HepG2 (cell line): ENCODE measurements around the gene SNRNP200. TPM values are rescaled to one million over a fixed set of nuclear protein-coding genes. Genes with fewer than 3 reads are reported as not detected.

Source experiments
- FOXK2 ChIP-seq: fragments of 450-650 bp; IDR thresholded peaks from 2 replicates; pipeline ENCODE4 v1.6.1; 2016
- GABPB1 ChIP-seq: IDR thresholded peaks from 2 replicates; pipeline ENCODE4 v1.6.1; 2016; ENCODE audit warnings: mild to moderate bottlenecking, missing genetic modification reagents, moderate library complexity, missing compliant biosample characterization
- KAT8 ChIP-seq: IDR thresholded peaks from 2 replicates; pipeline ENCODE4 v1.6.1; 2016; ENCODE audit warnings: missing genetic modification reagents, missing compliant biosample characterization
- KDM1A ChIP-seq: IDR thresholded peaks from 2 replicates; pipeline ENCODE4 v1.6.1; 2016; ENCODE audit warnings: missing compliant biosample characterization
- MEF2D ChIP-seq: sonication (generic); formaldehyde crosslinking; IDR thresholded peaks from 2 replicates; pipeline ENCODE4 v1.5.1; 2020; ENCODE audit warnings: mild to moderate bottlenecking, missing genetic modification reagents
- NAIF1 ChIP-seq: sonication (generic); formaldehyde crosslinking; IDR thresholded peaks from 2 replicates; pipeline ENCODE4 v1.5.0; 2020; ENCODE audit warnings: mild to moderate bottlenecking, missing genetic modification reagents, borderline replicate concordance
- NFE2L1 ChIP-seq: sonication (generic); formaldehyde crosslinking; IDR thresholded peaks from 2 replicates; pipeline ENCODE4 v1.4.0; 2020; ENCODE audit warnings: missing genetic modification reagents, mild to moderate bottlenecking, borderline replicate concordance
- POLR2A ChIP-seq, 2 experiments: IDR thresholded peaks; 2 replicates each; pipeline ENCODE4 v1.6.1; 2011; ENCODE audit warnings: low read depth in 2 of 2, low read length in 2 of 2, mild to moderate bottlenecking in 1 of 2, moderate library complexity in 1 of 2; ENCODE audit not compliant: insufficient read depth in 1 of 2
- PRMT3 ChIP-seq: sonication (generic); formaldehyde crosslinking; IDR thresholded peaks from 2 replicates; pipeline ENCODE4 v1.8.1; 2022; ENCODE audit warnings: low read depth, mild to moderate bottlenecking, moderate library complexity, missing genetic modification reagents, borderline replicate concordance
- PTBP1 ChIP-seq: fragments of 200-400 bp; formaldehyde crosslinking; IDR thresholded peaks from 2 replicates; pipeline ENCODE4 v1.6.1; 2018; ENCODE audit warnings: low read length, low read depth; ENCODE audit not compliant: poor library complexity, severe bottlenecking
- RAD21 ChIP-seq: fragments of 450-650 bp; formaldehyde crosslinking; IDR thresholded peaks from 2 replicates; pipeline ENCODE4 v1.5.0; 2020; ENCODE audit warnings: mild to moderate bottlenecking
- RARA ChIP-seq: IDR thresholded peaks from 2 replicates; pipeline ENCODE4 v1.6.1; 2016; ENCODE audit warnings: missing genetic modification reagents, missing compliant biosample characterization
- REXO4 ChIP-seq: sonication (generic); formaldehyde crosslinking; IDR thresholded peaks from 2 replicates; pipeline ENCODE4 v1.8.0; 2022; ENCODE audit warnings: missing genetic modification reagents, mild to moderate bottlenecking, borderline replicate concordance
- SP1 ChIP-seq, 2 experiments: fragments of 450-650 bp in 1 of 2; sonication (generic) in 1 of 2; formaldehyde crosslinking in 1 of 2; IDR thresholded peaks; 2 replicates each; pipeline versions ENCODE4 v1.4.0 to v1.6.1; 2016 to 2020; ENCODE audit warnings: missing genetic modification reagents in 1 of 2
- TBP ChIP-seq: sonication (generic); formaldehyde crosslinking; IDR thresholded peaks from 2 replicates; pipeline ENCODE4 v1.5.0; 2020; ENCODE audit warnings: missing genetic modification reagents
- TP53 ChIP-seq: sonication (generic); formaldehyde crosslinking; conservative IDR thresholded peaks from 2 replicates; pipeline ENCODE4 v1.4.0; 2020; ENCODE audit warnings: missing genetic modification reagents
- ZNF839 ChIP-seq: sonication (generic); formaldehyde crosslinking; IDR thresholded peaks from 2 replicates; pipeline ENCODE4 v1.4.0; 2020; ENCODE audit warnings: missing genetic modification reagents, mild to moderate bottlenecking, borderline replicate concordance
- polyA plus RNA-seq, 8 experiments: library from polyadenylated mRNA; depleted of rRNA in 3 of 8; stranded (reverse) in 7 of 8; unstranded in 1 of 8; fragments of >200 nt; fragmentation: Illumina TruSeq in 4 of 8; extraction: Trizol in 4 of 8; gene quantifications; 2 replicates each; pipeline versions ENCODE4 v1.2.1 to v1.2.3, GENCODE V29; 2011 to 2016; ENCODE audit warnings: low read depth in 4 of 8, missing spikeins in 1 of 8, mixed read lengths in 1 of 8; ENCODE audit not compliant: insufficient read depth in 1 of 8
- total RNA-seq, 5 experiments: library from RNA; depleted of rRNA; stranded (reverse); fragments of >200 nt; fragmentation: Illumina TruSeq; extraction: Trizol; gene quantifications; 2 replicates each; pipeline ENCODE4 v1.2.3, GENCODE V29; 2016; ENCODE audit warnings: low read depth in 1 of 5
- TF ChIP-seq, protein P1 (sequence below): sonication (generic); formaldehyde crosslinking; IDR thresholded peaks from 2 replicates; pipeline ENCODE4 v1.4.0; 2020; ENCODE audit warnings: missing genetic modification reagents, mild to moderate bottlenecking, borderline replicate concordance
- TF ChIP-seq, protein P2 (sequence below): sonication (generic); formaldehyde crosslinking; conservative IDR thresholded peaks from 2 replicates; pipeline ENCODE4 v1.4.0; 2020; ENCODE audit warnings: mild to moderate bottlenecking, missing genetic modification reagents, moderate library complexity
- TF ChIP-seq, protein P3 (sequence below), 2 experiments: fragments of 450-650 bp in 1 of 2; sonication (generic) in 1 of 2; formaldehyde crosslinking; IDR thresholded peaks; 2 replicates each; pipeline versions ENCODE4 v1.5.0 to v1.8.0; 2020 to 2022; ENCODE audit warnings: mild to moderate bottlenecking in 1 of 2, missing genetic modification reagents in 1 of 2
- TF ChIP-seq, protein P4 (sequence below): IDR thresholded peaks from 2 replicates; pipeline ENCODE4 v1.6.1; 2016

The SNRNP200 gene
- total and polyA plus RNA-seq, 2 of the 13 experiments (the other 11 are each of a cell fraction or from before 2014, with no cell fraction given): 99.0 to 232 TPM

DNA sequence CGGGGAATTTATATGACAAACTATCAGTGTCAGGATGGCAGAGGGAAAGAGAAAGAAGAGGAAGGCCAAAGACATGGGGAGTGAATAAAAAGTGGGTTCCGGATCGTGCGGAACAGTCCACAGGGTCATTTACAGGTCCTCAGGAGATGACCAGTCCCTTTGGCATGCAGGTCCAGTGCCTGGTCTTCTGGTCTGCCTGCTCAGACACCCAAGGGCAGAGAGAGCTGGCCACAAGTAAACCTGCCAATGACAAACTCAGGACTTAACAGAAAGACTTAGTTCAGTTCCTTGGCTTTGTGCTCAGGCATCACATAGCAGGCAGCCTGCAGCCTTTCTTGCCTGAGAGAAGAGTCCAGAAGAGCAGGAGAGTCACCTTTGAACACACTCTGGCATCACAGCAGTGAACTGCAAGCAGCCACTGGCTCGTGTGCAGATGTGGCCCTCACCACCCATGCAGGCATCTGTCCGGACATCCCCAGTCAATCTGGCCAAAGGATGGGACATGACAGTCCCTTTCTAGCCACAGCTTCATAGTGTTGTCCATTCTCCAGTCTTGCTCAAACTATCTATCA, 53.5 kb downstream of the SNRNP200 start (continued):
- TF ChIP-seq, protein P1, sequence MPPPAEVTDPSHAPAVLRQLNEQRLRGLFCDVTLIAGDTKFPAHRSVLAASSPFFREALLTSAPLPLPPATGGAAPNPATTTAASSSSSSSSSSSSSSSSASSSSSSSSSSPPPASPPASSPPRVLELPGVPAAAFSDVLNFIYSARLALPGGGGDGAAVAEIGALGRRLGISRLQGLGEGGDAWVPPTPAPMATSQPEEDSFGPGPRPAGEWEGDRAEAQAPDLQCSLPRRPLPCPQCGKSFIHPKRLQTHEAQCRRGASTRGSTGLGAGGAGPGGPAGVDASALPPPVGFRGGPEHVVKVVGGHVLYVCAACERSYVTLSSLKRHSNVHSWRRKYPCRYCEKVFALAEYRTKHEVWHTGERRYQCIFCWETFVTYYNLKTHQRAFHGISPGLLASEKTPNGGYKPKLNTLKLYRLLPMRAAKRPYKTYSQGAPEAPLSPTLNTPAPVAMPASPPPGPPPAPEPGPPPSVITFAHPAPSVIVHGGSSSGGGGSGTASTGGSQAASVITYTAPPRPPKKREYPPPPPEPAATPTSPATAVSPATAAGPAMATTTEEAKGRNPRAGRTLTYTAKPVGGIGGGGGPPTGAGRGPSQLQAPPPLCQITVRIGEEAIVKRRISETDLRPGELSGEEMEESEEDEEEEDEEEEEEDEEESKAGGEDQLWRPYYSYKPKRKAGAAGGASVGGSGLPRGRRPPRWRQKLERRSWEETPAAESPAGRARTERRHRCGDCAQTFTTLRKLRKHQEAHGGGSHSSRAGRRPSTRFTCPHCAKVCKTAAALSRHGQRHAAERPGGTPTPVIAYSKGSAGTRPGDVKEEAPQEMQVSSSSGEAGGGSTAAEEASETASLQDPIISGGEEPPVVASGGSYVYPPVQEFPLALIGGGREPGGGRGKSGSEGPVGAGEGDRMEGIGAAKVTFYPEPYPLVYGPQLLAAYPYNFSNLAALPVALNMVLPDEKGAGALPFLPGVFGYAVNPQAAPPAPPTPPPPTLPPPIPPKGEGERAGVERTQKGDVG (CRISPR knock-in tag): no peak
- TF ChIP-seq REXO4 (no peak), PRMT3 (CRISPR knock-in tag) (no peak), FOXK2 (no peak), ZNF839 (no peak), MEF2D (CRISPR knock-in tag) (0 out of 2 replicates have a peak, but pooled peaks have one; percentile 62), PTBP1 (no peak), NAIF1 (CRISPR knock-in tag) (no peak), KDM1A (no peak), GABPB1 (CRISPR knock-in tag) (peak; percentile 35; the same call in 1 of the 2 replicates), KAT8 (CRISPR knock-in tag) (peak; percentile 51), TBP (no peak), NFE2L1 (CRISPR knock-in tag) (no peak), RAD21 (CRISPR knock-in tag) (peak; percentile 52; the same call in 1 of the 2 replicates), POLR2A (IDR thresholded peaks at IDR 0.05; ENCODE audit: insufficient read depth in 1 of 2, low read depth in 2 of 2, low read length in 2 of 2) (0 out of 4 replicates have a peak, but pooled peaks of 1 of the 2 experiments have one; percentile 17), RARA (CRISPR knock-in tag) (peak; percentile 84), SP1 (IDR thresholded peaks at IDR 0.05) (no peak), SP1 (CRISPR knock-in tag; IDR thresholded peaks at IDR 0.05) (peak; percentile 65), TP53 (CRISPR knock-in tag) (no peak)
- TF ChIP-seq, protein P2, sequence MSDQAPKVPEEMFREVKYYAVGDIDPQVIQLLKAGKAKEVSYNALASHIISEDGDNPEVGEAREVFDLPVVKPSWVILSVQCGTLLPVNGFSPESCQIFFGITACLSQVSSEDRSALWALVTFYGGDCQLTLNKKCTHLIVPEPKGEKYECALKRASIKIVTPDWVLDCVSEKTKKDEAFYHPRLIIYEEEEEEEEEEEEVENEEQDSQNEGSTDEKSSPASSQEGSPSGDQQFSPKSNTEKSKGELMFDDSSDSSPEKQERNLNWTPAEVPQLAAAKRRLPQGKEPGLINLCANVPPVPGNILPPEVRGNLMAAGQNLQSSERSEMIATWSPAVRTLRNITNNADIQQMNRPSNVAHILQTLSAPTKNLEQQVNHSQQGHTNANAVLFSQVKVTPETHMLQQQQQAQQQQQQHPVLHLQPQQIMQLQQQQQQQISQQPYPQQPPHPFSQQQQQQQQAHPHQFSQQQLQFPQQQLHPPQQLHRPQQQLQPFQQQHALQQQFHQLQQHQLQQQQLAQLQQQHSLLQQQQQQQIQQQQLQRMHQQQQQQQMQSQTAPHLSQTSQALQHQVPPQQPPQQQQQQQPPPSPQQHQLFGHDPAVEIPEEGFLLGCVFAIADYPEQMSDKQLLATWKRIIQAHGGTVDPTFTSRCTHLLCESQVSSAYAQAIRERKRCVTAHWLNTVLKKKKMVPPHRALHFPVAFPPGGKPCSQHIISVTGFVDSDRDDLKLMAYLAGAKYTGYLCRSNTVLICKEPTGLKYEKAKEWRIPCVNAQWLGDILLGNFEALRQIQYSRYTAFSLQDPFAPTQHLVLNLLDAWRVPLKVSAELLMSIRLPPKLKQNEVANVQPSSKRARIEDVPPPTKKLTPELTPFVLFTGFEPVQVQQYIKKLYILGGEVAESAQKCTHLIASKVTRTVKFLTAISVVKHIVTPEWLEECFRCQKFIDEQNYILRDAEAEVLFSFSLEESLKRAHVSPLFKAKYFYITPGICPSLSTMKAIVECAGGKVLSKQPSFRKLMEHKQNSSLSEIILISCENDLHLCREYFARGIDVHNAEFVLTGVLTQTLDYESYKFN (CRISPR knock-in tag): peak; percentile 35; the same call in 1 of the 2 replicates
- TF ChIP-seq, protein P3, sequence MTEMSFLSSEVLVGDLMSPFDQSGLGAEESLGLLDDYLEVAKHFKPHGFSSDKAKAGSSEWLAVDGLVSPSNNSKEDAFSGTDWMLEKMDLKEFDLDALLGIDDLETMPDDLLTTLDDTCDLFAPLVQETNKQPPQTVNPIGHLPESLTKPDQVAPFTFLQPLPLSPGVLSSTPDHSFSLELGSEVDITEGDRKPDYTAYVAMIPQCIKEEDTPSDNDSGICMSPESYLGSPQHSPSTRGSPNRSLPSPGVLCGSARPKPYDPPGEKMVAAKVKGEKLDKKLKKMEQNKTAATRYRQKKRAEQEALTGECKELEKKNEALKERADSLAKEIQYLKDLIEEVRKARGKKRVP (CRISPR knock-in tag; IDR thresholded peaks at IDR 0.05): 0 out of 4 replicates have a peak, but pooled peaks of 1 of the 2 experiments have one; percentile 16
- TF ChIP-seq, protein P4, sequence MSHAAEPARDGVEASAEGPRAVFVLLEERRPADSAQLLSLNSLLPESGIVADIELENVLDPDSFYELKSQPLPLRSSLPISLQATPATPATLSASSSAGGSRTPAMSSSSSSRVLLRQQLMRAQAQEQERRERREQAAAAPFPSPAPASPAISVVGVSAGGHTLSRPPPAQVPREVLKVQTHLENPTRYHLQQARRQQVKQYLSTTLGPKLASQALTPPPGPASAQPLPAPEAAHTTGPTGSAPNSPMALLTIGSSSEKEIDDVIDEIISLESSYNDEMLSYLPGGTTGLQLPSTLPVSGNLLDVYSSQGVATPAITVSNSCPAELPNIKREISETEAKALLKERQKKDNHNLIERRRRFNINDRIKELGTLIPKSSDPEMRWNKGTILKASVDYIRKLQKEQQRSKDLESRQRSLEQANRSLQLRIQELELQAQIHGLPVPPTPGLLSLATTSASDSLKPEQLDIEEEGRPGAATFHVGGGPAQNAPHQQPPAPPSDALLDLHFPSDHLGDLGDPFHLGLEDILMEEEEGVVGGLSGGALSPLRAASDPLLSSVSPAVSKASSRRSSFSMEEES (CRISPR knock-in tag): peak; percentile 37; the same call in 1 of the 2 replicates
